T47D (cell line): ENCODE data around the gene UTS2R.
A peak's percentile ranks its signal among the peaks of the same experiment; 100 is the strongest.
"Not testable (repeated sequence)": the region's sequence is repeated elsewhere in the genome, so short reads cannot be mapped to it uniquely, and the experiment has no call there.

Source experiments
- DNase-seq, 2 experiments: peaks; one replicate each; pipeline versions ENCODE4 v3.0.0 to v3.0.0-alpha.2; 2011 to 2012; ENCODE audit warnings: low read depth in 1 of 2, low spot score in 1 of 2
- JUND ChIP-seq: IDR thresholded peaks from 2 replicates; pipeline ENCODE4 v1.6.1; 2012; ENCODE audit warnings: low read depth
- in situ Hi-C: cut with HindIII; loops from 2 replicates; pipeline ENCODE4 v1.10.0; 2016; ENCODE audit warnings: low sequenced_read_pairs, low pct_unique_long_range_greater_than_20kb

Gene UTS2R

GRCh38 chr17:82377924-82378740, 6.6 kb downstream of the UTS2R start:
- TF ChIP-seq JUND: no peak
- in situ Hi-C loops: no loop called here
- no peak for DNase-seq

- DNase-seq: peak in 1 of 2 experiments; percentile 67
- TF ChIP-seq JUND: no peak
- in situ Hi-C loops: no loop called here
These were observed 7.1 kb downstream of the UTS2R start for GRCh38 chr17:82378741-82379021.

- peak; percentile 58 to 77 for DNase-seq
- in situ Hi-C loops: no loop called here
- TF ChIP-seq JUND: no peak
These were observed 9.5 kb downstream of the UTS2R start for GRCh38 chr17:82380860-82381702.

GRCh38 chr17:82381703-82382009, 10.1 kb downstream of the UTS2R start:
- DNase-seq, in situ Hi-C loops: not testable (repeated sequence)

GRCh38 chr17:82382220-82382932, 10.8 kb downstream of the UTS2R start:
- DNase-seq, in situ Hi-C loops: not testable (repeated sequence)

GRCh38 chr17:82382933-82383255, 11.3 kb downstream of the UTS2R start:
- in situ Hi-C loops: no loop called here
- no peak for TF ChIP-seq JUND
- no peak for DNase-seq

- in situ Hi-C loops: no loop called here
- no peak for DNase-seq
- TF ChIP-seq JUND: no peak
These were observed 11.8 kb downstream of the UTS2R start for GRCh38 chr17:82383411-82383810.

GRCh38 chr17:82384051-82384729, 12.6 kb downstream of the UTS2R start:
- no peak for TF ChIP-seq JUND
- no peak for DNase-seq
- in situ Hi-C loops: no loop called here

- in situ Hi-C loops: no loop called here
- DNase-seq: peak; percentile 95 to 97
- no peak for TF ChIP-seq JUND
These were observed 13.3 kb downstream of the UTS2R start for GRCh38 chr17:82384730-82385481.

- DNase-seq: no peak
These were observed 14.1 kb downstream of the UTS2R start for GRCh38 chr17:82385559-82386254.

GRCh38 chr17:82386255-82386831, 14.8 kb downstream of the UTS2R start:
- in situ Hi-C loops: no loop called here
- no peak for TF ChIP-seq JUND
- no peak for DNase-seq

More at GRCh38 chr17:82385559-82386254, 14.1 kb downstream of the UTS2R start:
- in situ Hi-C loops: no loop called here
- no peak for TF ChIP-seq JUND
